Measurements from ENCODE around the gene CD1C.

Gene CD1C

GRCh38 chr1:158289811-158290210, at the start of gene CD1C:
Gene CD1C (plus strand): TSS chr1:158289923. CDS start chr1:158290065, 142 bp downstream.
- no peak for ATAC-seq
- no peak for TF ChIP-seq TOX (CRISPR knock-in tag; IDR thresholded peaks at IDR 0.05; ENCODE audit: borderline replicate concordance)
- TF ChIP-seq ZNF8 (CRISPR knock-in tag; IDR thresholded peaks at IDR 0.05): no peak
- TF ChIP-seq ZNF70 (CRISPR knock-in tag; IDR thresholded peaks at IDR 0.05): no peak
- TF ChIP-seq, protein P1, sequence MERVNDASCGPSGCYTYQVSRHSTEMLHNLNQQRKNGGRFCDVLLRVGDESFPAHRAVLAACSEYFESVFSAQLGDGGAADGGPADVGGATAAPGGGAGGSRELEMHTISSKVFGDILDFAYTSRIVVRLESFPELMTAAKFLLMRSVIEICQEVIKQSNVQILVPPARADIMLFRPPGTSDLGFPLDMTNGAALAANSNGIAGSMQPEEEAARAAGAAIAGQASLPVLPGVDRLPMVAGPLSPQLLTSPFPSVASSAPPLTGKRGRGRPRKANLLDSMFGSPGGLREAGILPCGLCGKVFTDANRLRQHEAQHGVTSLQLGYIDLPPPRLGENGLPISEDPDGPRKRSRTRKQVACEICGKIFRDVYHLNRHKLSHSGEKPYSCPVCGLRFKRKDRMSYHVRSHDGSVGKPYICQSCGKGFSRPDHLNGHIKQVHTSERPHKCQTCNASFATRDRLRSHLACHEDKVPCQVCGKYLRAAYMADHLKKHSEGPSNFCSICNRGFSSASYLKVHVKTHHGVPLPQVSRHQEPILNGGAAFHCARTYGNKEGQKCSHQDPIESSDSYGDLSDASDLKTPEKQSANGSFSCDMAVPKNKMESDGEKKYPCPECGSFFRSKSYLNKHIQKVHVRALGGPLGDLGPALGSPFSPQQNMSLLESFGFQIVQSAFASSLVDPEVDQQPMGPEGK (CRISPR knock-in tag; IDR thresholded peaks at IDR 0.05; ENCODE audit: borderline replicate concordance): no peak
- TF ChIP-seq CREB5 (CRISPR knock-in tag; IDR thresholded peaks at IDR 0.05; ENCODE audit: low read depth): no peak
- TF ChIP-seq BACH2 (CRISPR knock-in tag; IDR thresholded peaks at IDR 0.05; ENCODE audit: borderline replicate concordance): no peak
- no peak for TF ChIP-seq ZC3H10 (CRISPR knock-in tag; IDR thresholded peaks at IDR 0.05)
- TF ChIP-seq ZFP3 (CRISPR knock-in tag; IDR thresholded peaks at IDR 0.05): no peak
- no peak for TF ChIP-seq ARNTL (CRISPR knock-in tag; IDR thresholded peaks at IDR 0.05; ENCODE audit: borderline replicate concordance, low read depth)
- no peak for TF ChIP-seq ISL1 (CRISPR knock-in tag; IDR thresholded peaks at IDR 0.05)
- TF ChIP-seq ZFP30 (CRISPR knock-in tag; IDR thresholded peaks at IDR 0.05): no peak
- no peak for TF ChIP-seq PPARA (CRISPR knock-in tag; IDR thresholded peaks at IDR 0.05; ENCODE audit: borderline replicate concordance)
- no peak for TF ChIP-seq TSHZ2 (CRISPR knock-in tag; IDR thresholded peaks at IDR 0.05)
- no peak for TF ChIP-seq SNAI2 (CRISPR knock-in tag; IDR thresholded peaks at IDR 0.05)
- TF ChIP-seq OSR1 (CRISPR knock-in tag; IDR thresholded peaks at IDR 0.05): no peak
- TF ChIP-seq CSDC2 (CRISPR knock-in tag; IDR thresholded peaks at IDR 0.05): no peak

- TF ChIP-seq ZNF70 (CRISPR knock-in tag; IDR thresholded peaks at IDR 0.05) (no peak), PPARA (CRISPR knock-in tag; IDR thresholded peaks at IDR 0.05; ENCODE audit: borderline replicate concordance) (no peak), ZNF8 (CRISPR knock-in tag; IDR thresholded peaks at IDR 0.05) (no peak)
- TF ChIP-seq, protein P1 (CRISPR knock-in tag; IDR thresholded peaks at IDR 0.05; ENCODE audit: borderline replicate concordance): no peak
- no peak for ATAC-seq
Measured at GRCh38 chr1:158246650-158247049, 43.1 kb upstream of the CD1C start.

DNA sequence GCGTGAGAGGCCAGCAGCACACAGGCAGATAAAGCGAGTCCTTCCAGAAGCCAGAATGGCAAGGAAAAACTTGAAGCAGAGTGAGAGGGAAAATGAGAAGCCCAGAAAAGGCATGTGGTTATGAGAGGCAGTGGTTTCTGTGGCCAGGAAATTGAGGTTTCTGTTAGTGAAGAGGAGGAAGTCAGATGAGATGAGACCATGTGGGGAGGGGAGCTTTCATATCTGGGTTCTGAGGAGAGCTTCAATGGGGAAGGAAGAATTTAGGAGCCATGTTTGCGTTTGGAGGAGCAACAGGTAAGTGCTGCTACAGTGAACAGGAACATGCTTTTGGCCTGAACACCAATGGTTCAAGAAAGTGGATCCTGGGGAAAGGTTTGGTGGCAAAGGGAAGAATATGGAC, 41.6 kb upstream of the CD1C start:
- ATAC-seq: no peak
- no peak for TF ChIP-seq ZFP30 (CRISPR knock-in tag; IDR thresholded peaks at IDR 0.05)
- no peak for TF ChIP-seq TOX (CRISPR knock-in tag; IDR thresholded peaks at IDR 0.05; ENCODE audit: borderline replicate concordance)
- TF ChIP-seq SNAI2 (CRISPR knock-in tag; IDR thresholded peaks at IDR 0.05): no peak
- no peak for TF ChIP-seq CSRNP3 (CRISPR knock-in tag; IDR thresholded peaks at IDR 0.05)
- no peak for TF ChIP-seq ZC3H10 (CRISPR knock-in tag; IDR thresholded peaks at IDR 0.05)
- TF ChIP-seq CREB5 (CRISPR knock-in tag; IDR thresholded peaks at IDR 0.05; ENCODE audit: low read depth): no peak
- no peak for TF ChIP-seq ZFP3 (CRISPR knock-in tag; IDR thresholded peaks at IDR 0.05)
- TF ChIP-seq ARNTL (CRISPR knock-in tag; IDR thresholded peaks at IDR 0.05; ENCODE audit: borderline replicate concordance, low read depth): no peak
- TF ChIP-seq, protein P1 (CRISPR knock-in tag; IDR thresholded peaks at IDR 0.05; ENCODE audit: borderline replicate concordance): no peak
- no peak for TF ChIP-seq PPARA (CRISPR knock-in tag; IDR thresholded peaks at IDR 0.05; ENCODE audit: borderline replicate concordance)
- TF ChIP-seq ESRRG (CRISPR knock-in tag; IDR thresholded peaks at IDR 0.05): no peak
- no peak for TF ChIP-seq TCF4 (CRISPR knock-in tag; IDR thresholded peaks at IDR 0.05; ENCODE audit: borderline replicate concordance)
- no peak for TF ChIP-seq ZNF565 (CRISPR knock-in tag; conservative IDR thresholded peaks at IDR 0.05; ENCODE audit: low read depth)
- TF ChIP-seq TSHZ2 (CRISPR knock-in tag; IDR thresholded peaks at IDR 0.05): no peak
